HG03521 (cell line): ENCODE measurements around the gene C11orf24.
"Not testable (repeated sequence)": the region's sequence is repeated elsewhere in the genome, so short reads cannot be mapped to it uniquely, and the experiment has no call there.

ENCODE experiments used
- ATAC-seq: cut with Tn5 transposase; IDR thresholded peaks from one replicate; pipeline ENCODE4 v1.9.1; 2021; ENCODE audit warnings: mild to moderate bottlenecking, moderate library complexity; ENCODE audit not compliant: unreplicated experiment

Gene C11orf24

GRCh38 chr11:68300076-68300830 lies 28.5 kb upstream of the C11orf24 start:
- ATAC-seq = no peak

DNA sequence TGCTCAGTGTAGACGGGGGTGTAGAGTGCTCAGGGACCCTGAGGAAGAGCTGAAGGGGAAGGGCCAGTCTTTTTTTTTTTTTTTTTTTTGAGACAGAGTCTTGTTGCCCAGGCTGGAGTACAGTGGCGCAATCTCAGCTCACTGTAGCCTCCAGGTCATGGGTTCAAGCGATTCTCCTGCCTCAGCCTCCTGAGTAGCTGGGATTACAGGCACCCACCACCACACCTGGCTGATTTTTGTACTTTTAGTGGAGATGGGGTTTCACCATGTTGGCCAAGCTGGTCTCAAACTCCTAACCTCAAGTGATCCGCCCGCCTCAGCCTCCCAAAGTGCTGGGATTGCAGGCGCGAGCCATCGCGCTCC lies 27.7 kb upstream of the C11orf24 start:
- ATAC-seq = not testable (repeated sequence)

- no peak for ATAC-seq
Measured at GRCh38 chr11:68298659-68299516, 27.1 kb upstream of the C11orf24 start.

GRCh38 chr11:68297812-68298658 lies 26.3 kb upstream of the C11orf24 start:
- ATAC-seq = peak; percentile 51

DNA sequence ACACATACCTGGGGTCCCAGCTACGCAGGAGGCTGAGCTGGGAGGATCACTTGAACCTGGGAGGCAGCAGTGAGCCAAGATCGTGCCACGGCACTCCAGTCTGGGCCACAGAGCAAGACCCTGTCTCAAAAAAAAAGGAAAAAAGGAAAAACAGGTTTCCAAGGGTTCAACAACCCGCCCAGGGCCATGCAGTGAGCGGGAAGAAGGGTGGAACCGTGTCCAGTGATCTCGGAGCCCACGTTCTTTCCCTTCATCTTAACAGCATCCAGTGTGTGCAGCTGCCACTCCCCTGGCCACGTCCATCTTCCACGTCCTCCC lies 25.7 kb upstream of the C11orf24 start:
- no peak for ATAC-seq

GRCh38 chr11:68297052-68297378 lies 25.2 kb upstream of the C11orf24 start:
- no peak for ATAC-seq

GRCh38 chr11:68296344-68297051 lies 24.7 kb upstream of the C11orf24 start:
- no peak for ATAC-seq

DNA sequence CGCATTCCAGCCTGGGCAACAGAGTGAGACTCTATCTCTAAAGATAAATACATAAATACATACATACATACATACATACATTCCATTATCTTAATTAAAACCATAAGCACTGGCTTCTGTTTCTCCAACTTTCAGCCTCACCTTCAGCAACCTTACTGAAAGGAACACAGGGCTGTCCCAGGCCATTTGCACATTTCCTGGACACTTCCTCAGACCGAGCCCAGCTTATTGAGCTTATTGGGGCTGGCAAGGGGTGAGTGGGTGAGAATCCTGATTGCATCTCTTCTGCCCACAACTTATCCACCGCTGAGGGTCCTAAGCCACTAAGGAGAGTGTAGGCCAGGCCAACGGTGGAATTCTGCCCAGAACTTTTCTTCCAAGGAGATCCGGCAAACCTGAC lies 24.2 kb upstream of the C11orf24 start:
- no peak for ATAC-seq

- no peak for ATAC-seq
Measured at GRCh38 chr11:68295271-68295670, 23.5 kb upstream of the C11orf24 start.

DNA sequence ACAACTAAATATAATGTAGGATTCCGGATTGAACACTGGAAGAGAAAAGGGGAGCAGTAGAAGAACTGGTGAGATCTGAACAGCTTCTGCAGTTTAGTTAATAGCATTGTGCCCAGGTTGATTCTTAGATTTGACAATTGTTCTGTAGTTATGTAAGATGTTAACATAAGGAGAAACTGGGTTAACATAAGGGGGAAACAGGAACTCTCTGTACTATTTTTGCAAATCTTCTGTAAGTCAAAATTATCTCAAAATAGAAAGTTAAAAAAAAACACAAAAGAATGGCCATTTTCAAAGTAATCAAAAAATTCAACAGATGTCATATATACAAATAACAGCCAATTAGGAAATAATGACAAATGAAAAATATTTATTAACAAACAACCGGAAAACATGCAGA lies 21.9 kb upstream of the C11orf24 start:
- ATAC-seq = no peak

DNA sequence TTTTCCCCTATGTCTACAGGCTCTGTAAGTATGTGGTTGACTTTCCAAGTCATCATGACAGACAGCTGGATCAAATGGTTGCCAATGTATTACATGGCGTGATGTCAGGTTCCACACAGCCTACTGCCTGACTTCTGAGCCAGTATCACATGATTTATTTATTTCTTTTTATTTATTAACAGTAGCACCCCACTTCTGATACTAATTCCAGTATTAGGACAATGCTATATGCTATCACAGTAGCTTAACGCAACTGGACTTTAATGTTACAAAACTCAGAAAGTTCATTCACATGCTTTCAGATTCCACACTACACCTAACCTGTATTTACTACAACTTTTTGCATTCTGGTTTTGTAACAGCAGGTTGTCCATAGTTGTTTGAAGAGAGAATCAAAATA lies 17.7 kb upstream of the C11orf24 start:
- no peak for ATAC-seq

- no peak for ATAC-seq
Measured at GRCh38 chr11:68287419-68287818, 15.6 kb upstream of the C11orf24 start.

DNA sequence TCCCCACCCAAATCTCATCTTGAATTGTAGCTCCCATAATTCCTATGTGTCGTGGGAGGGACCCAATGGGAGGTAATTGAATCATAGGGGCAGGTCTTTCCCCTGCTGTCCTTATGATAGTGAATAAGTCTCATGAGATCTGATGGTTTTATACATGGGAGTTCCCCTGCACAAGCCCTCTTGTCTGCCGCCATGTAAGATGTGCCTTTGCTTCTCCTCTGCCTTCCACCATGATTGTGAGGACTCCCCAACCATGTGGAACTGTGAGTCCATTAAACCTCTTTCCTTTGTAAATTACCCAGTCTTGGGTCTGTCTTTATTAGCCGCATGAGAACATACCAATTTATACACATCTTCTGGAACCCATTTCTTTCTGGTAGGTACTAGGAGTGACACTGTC lies 12.8 kb upstream of the C11orf24 start:
- not testable (repeated sequence) for ATAC-seq

DNA sequence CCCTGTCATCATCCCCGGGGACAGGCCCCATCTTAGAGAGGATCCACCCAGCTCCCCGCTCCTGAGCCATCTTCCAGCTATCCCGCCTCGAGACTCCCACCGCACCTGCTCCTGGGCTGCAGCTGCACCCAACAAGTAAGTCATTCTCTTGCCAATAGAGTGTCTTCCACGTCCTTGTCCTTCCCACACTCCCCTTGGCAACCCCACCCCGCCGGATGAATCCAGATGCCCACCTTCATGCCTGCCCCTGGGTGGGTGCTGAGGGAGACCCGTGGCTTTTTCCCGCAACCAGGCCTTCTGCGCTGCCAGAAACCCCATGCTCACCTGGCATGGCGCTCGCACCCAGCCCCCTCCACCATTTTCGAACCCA lies 11.1 kb upstream of the C11orf24 start:
- ATAC-seq = no peak

- ATAC-seq = no peak
Measured at GRCh38 chr11:68282141-68282860, 10.5 kb upstream of the C11orf24 start.

GRCh38 chr11:68279676-68280075 lies 7.9 kb upstream of the C11orf24 start:
- ATAC-seq = no peak

DNA sequence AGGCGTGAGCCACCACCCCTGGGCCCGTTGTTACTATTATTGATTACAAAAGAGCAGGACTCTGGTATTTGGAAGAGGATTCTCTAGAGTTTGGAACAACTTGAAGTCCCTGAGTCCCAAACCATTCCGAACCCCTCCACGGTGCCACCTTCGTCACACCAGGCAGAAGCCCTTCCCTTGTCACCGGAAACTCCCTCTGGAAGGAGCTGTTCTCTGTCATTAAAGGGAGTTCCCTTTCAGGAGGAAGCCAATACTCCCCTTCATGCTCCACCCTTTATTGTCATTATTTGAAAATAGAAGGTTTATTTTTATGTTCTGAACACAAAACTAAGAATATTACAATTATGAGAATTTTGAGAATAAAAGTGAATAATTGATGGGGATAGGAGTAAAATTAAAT lies 5.1 kb upstream of the C11orf24 start:
- no peak for ATAC-seq

DNA sequence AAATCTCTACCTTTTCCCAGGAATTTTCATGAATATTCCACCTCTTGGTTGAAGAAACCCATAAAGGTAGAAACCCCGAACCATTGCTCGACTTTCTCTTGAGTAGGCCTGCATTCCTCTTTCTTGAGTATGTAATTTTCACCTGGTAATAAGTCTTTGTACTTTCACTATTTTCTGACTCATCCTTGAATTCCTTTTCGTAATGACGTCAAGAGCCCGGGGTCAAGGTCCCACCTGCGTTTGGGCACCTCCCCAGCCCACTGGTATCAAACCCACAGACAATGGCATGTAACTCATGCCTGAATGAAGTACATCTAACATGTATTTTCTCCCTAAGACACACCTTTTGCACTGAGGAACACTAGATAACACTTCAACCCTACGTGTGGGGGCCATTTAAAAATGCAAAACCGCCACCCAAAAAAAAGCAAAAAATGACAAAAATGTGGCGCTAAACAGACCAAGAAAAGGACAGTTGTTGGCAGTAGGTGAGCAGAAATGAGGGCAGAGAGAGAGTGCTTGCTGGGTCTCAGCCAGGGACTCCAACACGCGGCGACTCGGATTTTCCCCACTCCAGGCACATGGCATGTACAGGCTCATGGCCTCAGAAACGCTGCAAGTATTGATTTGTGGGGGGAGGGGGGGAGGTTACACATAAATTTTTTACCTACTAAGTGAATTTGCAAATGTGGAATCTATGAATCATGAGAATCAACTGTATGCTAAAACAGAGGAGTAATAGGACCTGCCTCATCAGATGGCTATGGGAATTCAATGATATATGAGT lies 4.1 kb upstream of the C11orf24 start:
- no peak for ATAC-seq

DNA sequence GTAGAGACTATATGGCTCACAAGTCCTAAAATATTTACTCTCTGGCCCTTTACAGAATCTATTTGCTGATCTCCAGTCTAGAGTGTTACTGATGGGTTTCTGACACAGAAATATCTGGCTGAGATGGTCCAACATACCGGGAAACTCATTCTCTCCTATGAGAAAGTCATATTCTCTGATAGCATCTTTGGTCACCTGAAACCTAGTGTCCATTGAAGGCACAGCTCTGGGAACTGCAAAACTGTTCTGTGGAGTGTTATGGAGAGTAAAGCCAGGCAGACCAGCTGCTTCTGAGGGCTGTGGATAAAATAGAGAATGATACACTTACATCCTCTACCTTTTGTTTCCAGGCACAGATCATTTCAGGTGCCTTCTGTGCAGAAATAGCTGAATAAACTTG lies 2.5 kb upstream of the C11orf24 start:
- no peak for ATAC-seq
